ENCODE data around the gene CD70.
"Not testable (repeated sequence)": the region's sequence is repeated elsewhere in the genome, so short reads cannot be mapped to it uniquely, and the experiment has no call there.

The CD70 gene

GRCh38 chr19:6590258-6590826 lies 608 bp downstream of the CD70 start:
- no peak overlapping the region for H3K27ac ChIP-seq (ENCODE audit: low read depth, low read length)
- no peak overlapping the region for H3K9ac ChIP-seq (ENCODE audit: low read length)
- no peaks in the 10 kb centered on the region for H3K36me3 ChIP-seq (ENCODE audit: control insufficient read depth, insufficient read depth, low read length)
- peak overlapping the region; percentile 23 for H3K4me3 ChIP-seq (ENCODE audit: low read length)
- H3K27me3 ChIP-seq (ENCODE audit: control insufficient read depth, insufficient read depth, low read length) = peaks cover 26% of the 10 kb centered on the region
- no peaks in the 10 kb centered on the region for H3K4me1 ChIP-seq (ENCODE audit: control insufficient read depth, insufficient read depth, low read length)

GRCh38 chr19:6589711-6590257 lies 1.2 kb downstream of the CD70 start:
- no peak overlapping the region for H3K27ac ChIP-seq (ENCODE audit: low read depth, low read length)
- no peak overlapping the region for H3K4me3 ChIP-seq (ENCODE audit: low read length)
- H3K27me3 ChIP-seq (ENCODE audit: control insufficient read depth, insufficient read depth, low read length) = peaks cover 26% of the 10 kb centered on the region

GRCh38 chr19:6588508-6589345 lies 2.2 kb downstream of the CD70 start:
- H3K27me3 ChIP-seq (ENCODE audit: control insufficient read depth, insufficient read depth, low read length) = peaks cover 26% of the 10 kb centered on the region
- H3K4me3 ChIP-seq (ENCODE audit: low read length) = no peak overlapping the region
- H3K36me3 ChIP-seq (ENCODE audit: control insufficient read depth, insufficient read depth, low read length) = no peaks in the 10 kb centered on the region
- no peak overlapping the region for H3K27ac ChIP-seq (ENCODE audit: low read depth, low read length)
- no peak overlapping the region for H3K9ac ChIP-seq (ENCODE audit: low read length)
- H3K4me1 ChIP-seq (ENCODE audit: control insufficient read depth, insufficient read depth, low read length) = no peaks in the 10 kb centered on the region

More at GRCh38 chr19:6589711-6590257, 1.2 kb downstream of the CD70 start:
- Histone ChIP-seq H3K36me3 (ENCODE audit: control insufficient read depth, insufficient read depth, low read length) (no peaks in the 10 kb centered on the region), H3K4me1 (ENCODE audit: control insufficient read depth, insufficient read depth, low read length) (no peaks in the 10 kb centered on the region), H3K9ac (ENCODE audit: low read length) (no peak overlapping the region)

- Histone ChIP-seq H3K27me3 (ENCODE audit: control insufficient read depth, insufficient read depth, low read length) (peaks cover 26% of the 10 kb centered on the region), H3K36me3 (ENCODE audit: control insufficient read depth, insufficient read depth, low read length) (no peaks in the 10 kb centered on the region), H3K27ac (ENCODE audit: low read depth, low read length) (no peak overlapping the region), H3K4me3 (ENCODE audit: low read length) (no peak overlapping the region), H3K9ac (ENCODE audit: low read length) (no peak overlapping the region), H3K4me1 (ENCODE audit: control insufficient read depth, insufficient read depth, low read length) (no peaks in the 10 kb centered on the region)
Observed at GRCh38 chr19:6587998-6588507, 2.9 kb downstream of the CD70 start.

GRCh38 chr19:6587093-6587820 lies 3.7 kb downstream of the CD70 start:
- Histone ChIP-seq H3K27me3 (ENCODE audit: control insufficient read depth, insufficient read depth, low read length) (peaks cover 26% of the 10 kb centered on the region), H3K9ac (ENCODE audit: low read length) (no peak overlapping the region), H3K36me3 (ENCODE audit: control insufficient read depth, insufficient read depth, low read length) (no peaks in the 10 kb centered on the region), H3K4me3 (ENCODE audit: low read length) (no peak overlapping the region), H3K4me1 (ENCODE audit: control insufficient read depth, insufficient read depth, low read length) (no peaks in the 10 kb centered on the region), H3K27ac (ENCODE audit: low read depth, low read length) (no peak overlapping the region)

GRCh38 chr19:6586726-6587092 lies 4.2 kb downstream of the CD70 start:
- Histone ChIP-seq H3K9ac (ENCODE audit: low read length) (no peak overlapping the region), H3K4me3 (ENCODE audit: low read length) (no peak overlapping the region), H3K27me3 (ENCODE audit: control insufficient read depth, insufficient read depth, low read length) (peaks cover 26% of the 10 kb centered on the region), H3K36me3 (ENCODE audit: control insufficient read depth, insufficient read depth, low read length) (no peaks in the 10 kb centered on the region), H3K4me1 (ENCODE audit: control insufficient read depth, insufficient read depth, low read length) (no peaks in the 10 kb centered on the region), H3K27ac (ENCODE audit: low read depth, low read length) (no peak overlapping the region)

GRCh38 chr19:6586056-6586455 lies 4.9 kb downstream of the CD70 start:
- H3K9ac ChIP-seq (ENCODE audit: low read length) = no peak overlapping the region
- peaks cover 26% of the 10 kb centered on the region for H3K27me3 ChIP-seq (ENCODE audit: control insufficient read depth, insufficient read depth, low read length)
- H3K4me3 ChIP-seq (ENCODE audit: low read length) = no peak overlapping the region
- no peaks in the 10 kb centered on the region for H3K4me1 ChIP-seq (ENCODE audit: control insufficient read depth, insufficient read depth, low read length)
- no peaks in the 10 kb centered on the region for H3K36me3 ChIP-seq (ENCODE audit: control insufficient read depth, insufficient read depth, low read length)
- H3K27ac ChIP-seq (ENCODE audit: low read depth, low read length) = no peak overlapping the region

GRCh38 chr19:6582515-6583484 lies 8.2 kb downstream of the CD70 start:
- not testable (repeated sequence) for H3K9ac ChIP-seq (ENCODE audit: low read length); H3K4me1 ChIP-seq (ENCODE audit: control insufficient read depth, insufficient read depth, low read length); H3K36me3 ChIP-seq (ENCODE audit: control insufficient read depth, insufficient read depth, low read length); H3K27ac ChIP-seq (ENCODE audit: low read depth, low read length); H3K27me3 ChIP-seq (ENCODE audit: control insufficient read depth, insufficient read depth, low read length); H3K4me3 ChIP-seq (ENCODE audit: low read length)

- Histone ChIP-seq H3K4me3 (ENCODE audit: low read length) (no peak overlapping the region), H3K36me3 (ENCODE audit: control insufficient read depth, insufficient read depth, low read length) (no peaks in the 10 kb centered on the region), H3K27me3 (ENCODE audit: control insufficient read depth, insufficient read depth, low read length) (no peaks in the 10 kb centered on the region), H3K9ac (ENCODE audit: low read length) (no peak overlapping the region), H3K4me1 (ENCODE audit: control insufficient read depth, insufficient read depth, low read length) (no peaks in the 10 kb centered on the region), H3K27ac (ENCODE audit: low read depth, low read length) (no peak overlapping the region)
Observed at GRCh38 chr19:6580313-6580712, 10.6 kb downstream of the CD70 start.

- H3K27me3 ChIP-seq (ENCODE audit: control insufficient read depth, insufficient read depth, low read length) = no peaks in the 10 kb centered on the region
- H3K36me3 ChIP-seq (ENCODE audit: control insufficient read depth, insufficient read depth, low read length) = no peaks in the 10 kb centered on the region
- no peak overlapping the region for H3K4me3 ChIP-seq (ENCODE audit: low read length)
Observed at GRCh38 chr19:6579450-6580178, 11.3 kb downstream of the CD70 start.

GRCh38 chr19:6577476-6578125 lies 13.3 kb downstream of the CD70 start:
- Histone ChIP-seq H3K4me1 (ENCODE audit: control insufficient read depth, insufficient read depth, low read length) (no peaks in the 10 kb centered on the region), H3K9ac (ENCODE audit: low read length) (no peak overlapping the region), H3K36me3 (ENCODE audit: control insufficient read depth, insufficient read depth, low read length) (no peaks in the 10 kb centered on the region), H3K27ac (ENCODE audit: low read depth, low read length) (no peak overlapping the region), H3K4me3 (ENCODE audit: low read length) (no peak overlapping the region), H3K27me3 (ENCODE audit: control insufficient read depth, insufficient read depth, low read length) (no peaks in the 10 kb centered on the region)

More at GRCh38 chr19:6579450-6580178, 11.3 kb downstream of the CD70 start:
- Histone ChIP-seq H3K9ac (ENCODE audit: low read length) (no peak overlapping the region), H3K4me1 (ENCODE audit: control insufficient read depth, insufficient read depth, low read length) (no peaks in the 10 kb centered on the region), H3K27ac (ENCODE audit: low read depth, low read length) (no peak overlapping the region)

All from rectal smooth muscle tissue (tissue), 1 donor.